GM21723 (cell line): ENCODE results near the gene ZAR1L.

ENCODE experiments used
- ATAC-seq: cut with Tn5 transposase; IDR thresholded peaks from one replicate; pipeline ENCODE4 v1.9.1; 2021; ENCODE audit warnings: mild to moderate bottlenecking, moderate library complexity; ENCODE audit not compliant: unreplicated experiment

The ZAR1L gene

DNA sequence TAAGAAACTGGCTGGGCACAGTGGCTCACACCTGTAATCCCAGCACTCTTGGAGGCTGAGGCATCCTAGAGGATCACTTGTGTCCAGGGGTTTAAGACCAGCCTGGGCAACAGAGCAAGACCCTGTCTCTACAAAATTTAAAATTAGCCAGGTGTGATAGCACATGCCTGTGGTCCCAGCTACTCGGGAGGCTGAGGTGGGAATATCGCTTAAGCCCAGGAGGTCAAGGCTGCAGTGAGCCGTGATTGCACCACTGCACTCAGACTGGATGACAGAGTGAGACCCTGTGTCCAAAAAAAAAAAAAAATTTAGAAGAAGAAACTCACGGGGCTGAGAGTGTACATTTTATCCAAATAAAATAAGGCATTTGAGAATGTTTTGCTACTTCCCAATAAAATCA lies 58.9 kb downstream of the ZAR1L start:
- ATAC-seq: no peak

GRCh38 chr13:32255724-32256109 lies 59.4 kb downstream of the ZAR1L start:
- ATAC-seq: no peak

- ATAC-seq: no peak
These were observed 60.0 kb downstream of the ZAR1L start for GRCh38 chr13:32254916-32255723.

DNA sequence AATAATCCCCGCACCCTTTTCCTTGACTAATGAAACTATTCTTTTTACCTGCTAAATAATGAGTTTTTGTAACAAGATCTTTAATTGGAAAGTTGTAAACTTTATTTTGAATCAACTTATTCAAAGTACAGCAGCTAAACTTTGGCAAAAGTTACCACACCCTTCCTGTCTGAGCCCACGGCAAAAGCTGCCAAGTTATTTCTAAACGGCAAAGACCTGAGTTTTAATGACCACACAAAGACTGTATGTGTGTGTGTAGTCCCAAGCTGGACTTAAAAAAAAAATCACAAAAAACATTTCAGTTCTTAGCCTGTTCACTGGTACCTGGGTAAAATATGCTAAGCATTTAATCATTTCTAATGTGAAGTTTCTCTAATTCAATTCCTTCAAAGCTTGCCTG lies 60.7 kb downstream of the ZAR1L start:
- no peak for ATAC-seq

DNA sequence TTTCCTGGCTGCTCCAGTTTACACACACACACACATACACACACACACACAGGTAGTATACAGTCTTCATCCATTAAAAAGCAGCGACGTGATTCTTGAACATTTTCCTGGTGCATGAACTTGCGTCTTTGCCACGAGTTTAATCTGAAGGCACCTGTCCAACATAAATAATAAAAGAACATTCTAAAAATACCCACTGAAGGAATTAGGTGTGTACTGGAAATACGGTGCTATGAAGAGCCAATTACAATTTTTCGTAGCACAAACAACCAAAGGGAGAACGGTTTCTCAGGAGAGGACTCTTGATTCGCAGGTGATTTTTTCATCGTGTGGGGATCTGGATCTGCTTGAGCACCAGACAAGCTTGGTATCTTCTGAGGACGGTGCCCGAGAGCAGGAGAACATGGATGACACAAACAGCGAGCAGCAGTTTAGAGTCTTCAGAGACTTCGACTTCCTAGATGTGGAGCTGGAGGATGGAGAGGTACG lies 61.2 kb downstream of the ZAR1L start:
- ATAC-seq: no peak
